Fibroblast of pulmonary artery (primary cell): Measurements from ENCODE around the gene OR10V1.

Experiments
- DNase-seq: peaks from one replicate; pipeline ENCODE4 v3.0.0-alpha.2; 2010; ENCODE audit warnings: low read depth
- H3K4me3 ChIP-seq: replicated peaks from 2 replicates; pipeline ENCODE4 v1.5.1; 2011; ENCODE audit warnings: low read depth, mild to moderate bottlenecking, control low read depth, low read length, moderate library complexity
- TF ChIP-seq, protein P1 (sequence below): IDR thresholded peaks from 2 replicates; pipeline ENCODE4 v1.5.1; 2011; ENCODE audit warnings: mild to moderate bottlenecking, control low read depth, low read length, inconsistent platforms; ENCODE audit errors: missing control alignments

Gene OR10V1

DNA sequence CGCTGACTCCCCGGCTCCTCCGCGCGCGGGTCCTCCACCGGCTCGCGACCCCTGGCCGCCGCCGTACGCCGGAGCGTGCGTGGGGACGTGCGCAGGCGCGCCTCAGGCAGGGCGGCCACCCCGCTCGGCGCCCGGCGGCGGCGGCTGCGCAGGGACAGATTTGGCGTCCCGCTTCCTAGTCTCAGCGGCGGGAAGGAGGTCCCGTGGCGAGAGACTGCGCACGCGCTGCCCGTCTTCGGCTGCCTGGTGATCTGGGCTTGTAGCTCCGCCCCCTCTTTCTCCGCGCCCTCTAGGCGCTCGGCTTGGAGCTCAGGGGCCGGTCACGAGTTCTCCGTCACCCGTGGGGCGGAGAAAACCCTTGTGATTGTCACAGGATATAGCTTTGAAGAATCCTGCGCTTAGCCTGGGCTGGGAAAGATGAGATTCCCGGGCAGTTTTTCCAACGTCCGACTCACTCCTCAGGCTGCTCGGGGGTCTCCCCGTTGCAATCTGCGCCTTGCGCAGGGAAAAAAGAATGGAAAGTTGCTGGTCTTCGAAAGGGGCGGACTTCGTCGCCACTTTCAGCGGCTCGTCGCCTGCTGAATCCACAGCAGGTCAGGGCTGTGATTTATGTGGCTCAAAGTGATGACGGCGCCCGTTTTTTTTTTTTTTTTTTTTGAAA lies 44.6 kb downstream of the OR10V1 start, which contains the start of gene PATL1:
TSS of gene PATL1 (minus strand) at position 88 of the 661 bp plus-strand sequence. CDS start 142 bp downstream, outside the sequence.
- DNase-seq = peak; percentile 99
- TF ChIP-seq, protein P1, sequence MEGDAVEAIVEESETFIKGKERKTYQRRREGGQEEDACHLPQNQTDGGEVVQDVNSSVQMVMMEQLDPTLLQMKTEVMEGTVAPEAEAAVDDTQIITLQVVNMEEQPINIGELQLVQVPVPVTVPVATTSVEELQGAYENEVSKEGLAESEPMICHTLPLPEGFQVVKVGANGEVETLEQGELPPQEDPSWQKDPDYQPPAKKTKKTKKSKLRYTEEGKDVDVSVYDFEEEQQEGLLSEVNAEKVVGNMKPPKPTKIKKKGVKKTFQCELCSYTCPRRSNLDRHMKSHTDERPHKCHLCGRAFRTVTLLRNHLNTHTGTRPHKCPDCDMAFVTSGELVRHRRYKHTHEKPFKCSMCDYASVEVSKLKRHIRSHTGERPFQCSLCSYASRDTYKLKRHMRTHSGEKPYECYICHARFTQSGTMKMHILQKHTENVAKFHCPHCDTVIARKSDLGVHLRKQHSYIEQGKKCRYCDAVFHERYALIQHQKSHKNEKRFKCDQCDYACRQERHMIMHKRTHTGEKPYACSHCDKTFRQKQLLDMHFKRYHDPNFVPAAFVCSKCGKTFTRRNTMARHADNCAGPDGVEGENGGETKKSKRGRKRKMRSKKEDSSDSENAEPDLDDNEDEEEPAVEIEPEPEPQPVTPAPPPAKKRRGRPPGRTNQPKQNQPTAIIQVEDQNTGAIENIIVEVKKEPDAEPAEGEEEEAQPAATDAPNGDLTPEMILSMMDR = no peak
- peak within 1 kb of the TSS; percentile 89 for H3K4me3 ChIP-seq

DNA sequence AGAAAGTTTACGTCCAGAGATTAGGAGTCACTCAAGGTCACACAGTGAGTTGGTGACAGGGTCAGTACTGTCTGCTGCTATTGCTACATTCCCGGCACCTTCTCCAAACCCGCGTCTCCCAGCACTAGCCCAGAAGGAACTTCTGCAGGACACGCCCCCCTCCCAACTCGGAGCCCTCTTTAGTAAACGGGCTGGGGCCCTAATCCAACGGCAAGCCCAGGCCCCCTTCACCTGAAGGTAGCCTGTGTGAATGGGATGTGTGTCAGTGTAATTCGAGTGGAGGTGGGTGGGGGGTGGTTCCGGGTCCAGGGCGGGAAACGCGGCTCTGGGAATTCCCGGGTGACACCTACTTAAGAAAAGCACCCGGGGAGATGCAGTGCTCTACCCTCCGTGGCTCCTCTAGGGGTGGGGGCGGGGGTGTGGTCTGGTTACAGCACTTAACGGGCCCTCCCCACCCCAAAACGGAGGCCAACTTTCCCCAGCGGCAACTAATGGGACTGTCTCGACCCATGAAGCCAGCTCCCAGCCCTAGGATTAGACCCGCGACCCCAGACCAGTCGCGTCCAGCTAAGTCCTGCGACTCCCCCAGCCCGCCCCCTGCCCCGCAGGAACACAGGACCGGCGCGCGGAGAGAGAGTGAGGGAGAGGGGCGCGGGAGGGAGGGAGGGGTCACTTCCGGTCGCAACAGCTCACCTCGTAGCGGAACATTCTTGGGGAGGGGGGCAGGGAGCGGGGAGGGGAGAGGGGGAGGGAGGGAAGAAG lies 45.3 kb downstream of the OR10V1 start:
- DNase-seq = peak; percentile 39
- H3K4me3 ChIP-seq = peak overlapping the region; percentile 89
- TF ChIP-seq, protein P1 = peak; percentile 14

DNA sequence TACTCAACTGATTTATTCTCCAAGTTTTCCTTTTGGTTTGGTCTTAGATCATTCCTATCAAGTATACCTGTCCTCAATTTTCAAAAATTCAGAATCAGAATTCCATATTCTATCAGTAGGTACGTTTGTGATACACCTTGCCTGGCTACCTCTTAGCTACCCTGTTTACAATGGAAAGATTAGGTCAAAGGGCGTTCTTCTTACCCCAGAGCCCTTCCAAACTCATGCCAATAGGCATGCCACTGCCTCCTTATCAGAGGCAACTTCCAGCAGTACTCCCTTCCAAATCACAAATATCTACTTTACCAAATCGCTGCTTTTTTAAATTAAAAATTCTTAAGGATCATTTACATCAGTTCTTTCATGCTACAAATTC lies 45.8 kb downstream of the OR10V1 start:
- DNase-seq = no peak
- TF ChIP-seq, protein P1 = no peak

DNA sequence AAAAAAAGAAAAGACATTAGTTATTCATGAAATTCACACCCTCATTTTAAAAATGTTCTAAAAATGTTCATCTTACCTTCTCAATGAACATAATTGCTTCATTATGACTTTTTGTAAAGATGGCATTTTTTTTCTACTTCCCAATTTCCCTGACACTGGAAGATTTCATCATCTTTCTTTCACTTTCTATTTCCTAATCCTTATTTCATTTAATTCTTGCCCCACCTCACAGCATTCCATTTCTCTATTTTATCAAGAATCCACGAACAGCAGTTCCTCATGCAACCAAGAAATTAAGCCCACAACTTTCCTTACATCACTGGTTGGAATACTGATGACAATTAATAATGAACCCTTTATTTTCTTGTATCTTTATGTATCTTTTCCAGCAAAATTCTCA lies 46.7 kb downstream of the OR10V1 start:
- TF ChIP-seq, protein P1 = no peak
- DNase-seq = peak; percentile 36
- H3K4me3 ChIP-seq = peak overlapping the region; percentile 89

More for the DNA sequence above, 45.8 kb downstream of the OR10V1 start:
- peak overlapping the region; percentile 89 for H3K4me3 ChIP-seq
